GM12873 (cell line): ENCODE data around the gene TRIM40.

Experiments
- TF ChIP-seq, protein P1 (sequence below): IDR thresholded peaks from 2 replicates; pipeline ENCODE4 v1.5.1; 2012; ENCODE audit warnings: low read depth, mild to moderate bottlenecking, moderate library complexity, low read length, control low read depth; ENCODE audit not compliant: insufficient read depth; ENCODE audit errors: missing control alignments

Gene TRIM40

DNA sequence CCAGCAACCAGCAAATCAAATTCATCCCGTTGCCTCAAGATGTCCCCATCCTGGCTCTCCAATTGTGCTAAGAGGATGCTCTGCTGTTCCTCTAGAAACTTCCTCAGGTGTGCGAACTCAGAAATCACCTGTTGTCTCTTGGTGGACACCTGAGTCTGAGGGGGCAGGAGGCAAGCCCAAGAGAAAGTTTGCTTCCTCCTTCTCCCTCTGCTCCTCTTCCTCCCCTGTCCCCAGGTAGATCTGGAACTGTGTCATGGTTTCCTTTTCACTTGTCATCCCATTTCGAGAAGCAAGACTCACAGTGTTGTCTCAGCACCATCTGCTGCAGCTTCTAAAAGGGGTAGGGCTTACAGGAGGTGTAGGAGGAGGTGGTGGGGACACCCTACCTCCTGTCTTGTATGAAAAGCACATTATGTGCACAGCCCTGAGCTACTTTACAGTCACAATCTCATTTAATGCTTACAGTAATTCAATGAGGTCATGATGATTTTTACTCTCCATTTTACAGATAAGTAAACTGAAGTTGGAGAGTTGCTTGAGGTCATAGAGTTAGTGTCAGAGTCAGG, 22.6 kb downstream of the TRIM40 start:
- TF ChIP-seq, protein P1, sequence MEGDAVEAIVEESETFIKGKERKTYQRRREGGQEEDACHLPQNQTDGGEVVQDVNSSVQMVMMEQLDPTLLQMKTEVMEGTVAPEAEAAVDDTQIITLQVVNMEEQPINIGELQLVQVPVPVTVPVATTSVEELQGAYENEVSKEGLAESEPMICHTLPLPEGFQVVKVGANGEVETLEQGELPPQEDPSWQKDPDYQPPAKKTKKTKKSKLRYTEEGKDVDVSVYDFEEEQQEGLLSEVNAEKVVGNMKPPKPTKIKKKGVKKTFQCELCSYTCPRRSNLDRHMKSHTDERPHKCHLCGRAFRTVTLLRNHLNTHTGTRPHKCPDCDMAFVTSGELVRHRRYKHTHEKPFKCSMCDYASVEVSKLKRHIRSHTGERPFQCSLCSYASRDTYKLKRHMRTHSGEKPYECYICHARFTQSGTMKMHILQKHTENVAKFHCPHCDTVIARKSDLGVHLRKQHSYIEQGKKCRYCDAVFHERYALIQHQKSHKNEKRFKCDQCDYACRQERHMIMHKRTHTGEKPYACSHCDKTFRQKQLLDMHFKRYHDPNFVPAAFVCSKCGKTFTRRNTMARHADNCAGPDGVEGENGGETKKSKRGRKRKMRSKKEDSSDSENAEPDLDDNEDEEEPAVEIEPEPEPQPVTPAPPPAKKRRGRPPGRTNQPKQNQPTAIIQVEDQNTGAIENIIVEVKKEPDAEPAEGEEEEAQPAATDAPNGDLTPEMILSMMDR: no peak

DNA sequence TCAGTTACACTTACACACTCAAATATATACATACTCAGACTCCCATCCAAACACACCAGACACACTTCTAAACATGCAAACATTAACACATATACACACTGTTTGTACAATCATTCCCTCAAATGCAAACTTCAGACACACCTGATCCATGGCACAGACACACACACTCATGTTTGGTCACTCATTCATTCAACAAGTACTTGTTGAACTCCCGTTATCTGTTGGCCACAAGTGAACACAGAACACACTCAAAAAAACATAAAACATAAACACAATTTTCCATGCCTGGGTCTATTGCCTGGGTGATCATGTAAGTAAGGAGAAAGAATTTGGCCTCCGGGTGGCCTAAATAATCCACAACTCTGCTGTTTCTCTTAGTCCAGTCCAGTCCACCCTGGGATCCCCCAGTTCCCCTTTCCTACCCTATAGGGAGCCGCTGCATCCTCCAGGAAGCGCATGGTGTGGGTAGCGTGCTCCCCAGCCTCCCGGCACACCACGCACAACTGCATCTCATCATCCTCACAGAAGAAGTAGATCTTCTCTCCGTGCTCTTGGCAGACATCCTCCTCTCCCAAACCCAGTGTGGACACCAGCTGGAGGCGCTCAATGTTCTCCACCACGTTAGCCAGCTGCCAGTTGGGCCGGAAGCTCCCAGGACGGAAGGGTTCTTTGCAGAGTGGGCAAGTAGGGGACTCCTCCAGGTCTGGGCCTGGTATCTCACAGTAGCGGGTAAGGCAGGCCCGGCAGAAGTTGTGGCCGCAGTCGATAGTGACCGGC, 24.3 kb downstream of the TRIM40 start:
- TF ChIP-seq, protein P1: no peak

DNA sequence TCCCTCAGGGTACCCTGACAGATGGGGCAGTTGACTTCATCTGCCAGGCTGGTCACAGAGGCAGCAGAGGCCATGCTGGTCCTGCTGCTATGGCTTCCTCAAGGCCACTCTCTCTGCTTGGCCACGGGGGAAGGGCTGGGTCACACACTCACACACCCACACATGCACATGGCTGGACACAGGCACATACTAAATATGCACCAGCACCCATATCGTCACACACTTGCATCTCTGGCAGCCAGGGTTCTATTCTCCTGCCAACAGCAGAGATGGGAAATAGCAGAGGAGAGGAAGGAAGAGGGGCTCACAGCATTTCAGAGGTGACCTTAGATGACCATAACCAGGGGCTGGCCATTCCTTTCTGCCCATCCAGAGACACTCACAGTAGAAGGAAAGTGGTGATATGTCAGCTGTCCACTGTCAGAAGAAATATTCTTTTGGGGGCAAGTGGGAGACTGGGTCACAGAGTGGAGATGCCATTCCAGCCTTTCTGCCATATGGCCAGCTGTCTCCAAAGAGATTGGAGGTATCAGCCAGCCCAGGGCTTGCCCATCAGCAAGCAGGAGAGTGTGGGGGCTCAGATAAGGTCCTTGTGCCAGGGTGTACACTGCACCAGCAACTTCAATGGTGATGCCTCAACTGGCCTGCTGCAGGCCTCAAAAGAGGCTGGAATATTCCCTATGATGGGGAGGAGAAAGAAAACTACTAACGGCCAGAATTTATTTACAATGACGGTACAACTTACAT, 25.0 kb downstream of the TRIM40 start, which contains the start of gene TRIM10:
Gene TRIM10 (minus strand): TSS at position 427 of the 747 bp plus-strand sequence. CDS start 353 bp downstream, at position 74.
- TF ChIP-seq, protein P1: no peak

DNA sequence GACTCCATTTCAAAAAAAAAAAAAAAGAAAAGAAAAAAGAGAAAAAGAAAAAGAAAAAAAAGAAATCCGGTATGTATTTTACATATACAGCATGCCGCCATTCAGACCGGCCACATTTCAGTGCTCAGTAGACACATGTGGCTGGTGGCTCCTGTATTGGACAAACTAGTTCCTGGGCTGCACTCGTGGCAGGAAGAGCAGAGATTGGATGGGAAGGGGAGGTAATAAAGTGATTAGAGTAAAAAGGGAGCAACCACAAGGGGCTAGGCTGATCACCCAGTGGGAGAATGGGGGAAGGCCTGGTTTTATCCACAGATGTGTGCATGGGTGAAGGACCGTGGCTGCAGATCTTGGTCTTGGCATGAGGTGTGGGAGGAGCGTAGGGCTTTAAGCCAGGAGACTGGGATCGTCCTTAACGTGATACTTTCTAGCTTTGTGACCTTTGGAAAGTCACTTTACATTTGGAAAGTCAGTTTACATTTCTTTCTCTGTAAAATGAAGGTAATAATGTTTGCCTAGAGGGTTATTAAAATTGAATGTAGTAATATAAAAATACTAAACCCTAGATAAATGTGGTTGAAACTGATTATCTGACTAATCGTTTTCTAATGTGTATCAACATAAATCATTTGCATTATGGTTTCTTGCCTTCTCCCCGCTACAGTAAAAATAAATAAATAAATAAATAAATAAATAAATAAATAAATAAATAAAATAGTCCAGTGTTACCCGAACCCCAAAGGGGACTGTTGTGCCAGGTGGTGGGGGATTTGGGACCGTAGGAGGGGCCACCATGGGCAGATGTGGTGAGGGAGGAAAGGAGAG, 26.5 kb downstream of the TRIM40 start:
- TF ChIP-seq, protein P1: no peak

DNA sequence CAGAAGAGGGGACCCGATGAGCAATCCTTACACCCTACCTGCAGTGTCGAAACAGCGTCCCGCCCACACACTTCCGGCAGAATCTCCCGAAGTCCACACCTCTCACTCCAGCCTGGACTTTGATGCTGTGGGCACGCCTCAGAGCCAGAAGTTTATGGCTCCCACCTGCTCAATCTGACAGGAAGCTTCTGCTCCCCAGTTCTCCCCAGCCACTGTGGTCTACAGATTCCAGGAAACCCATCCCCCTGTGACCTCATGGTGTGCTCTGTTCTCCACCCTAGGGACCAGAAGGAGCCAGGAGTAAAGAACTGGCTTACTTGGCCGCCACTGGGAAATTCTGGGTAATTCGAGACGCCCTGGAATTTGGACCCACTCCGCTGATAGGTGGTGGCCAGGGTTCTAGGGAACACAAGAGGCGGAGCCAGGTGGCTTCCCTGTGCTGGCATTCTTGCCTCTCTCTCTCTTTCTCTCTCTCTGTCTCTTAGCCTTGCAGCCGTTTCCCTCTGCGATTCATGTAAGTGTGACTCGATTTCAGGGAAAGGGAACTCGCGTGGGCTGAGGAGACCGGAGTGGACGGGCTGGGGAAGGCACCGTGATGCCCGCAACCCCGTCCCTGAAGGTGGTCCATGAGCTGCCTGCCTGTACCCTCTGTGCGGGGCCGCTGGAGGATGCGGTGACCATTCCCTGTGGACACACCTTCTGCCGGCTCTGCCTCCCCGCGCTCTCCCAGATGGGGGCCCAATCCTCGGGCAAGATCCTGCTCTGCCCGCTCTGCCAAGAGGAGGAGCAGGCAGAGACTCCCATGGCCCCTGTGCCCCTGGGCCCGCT, 27.4 kb downstream of the TRIM40 start, which contains the start of gene TRIM15:
Gene TRIM15 (plus strand): TSS at position 457 of the 828 bp plus-strand sequence. CDS start 139 bp downstream, at position 596.
- TF ChIP-seq, protein P1: no peak

DNA sequence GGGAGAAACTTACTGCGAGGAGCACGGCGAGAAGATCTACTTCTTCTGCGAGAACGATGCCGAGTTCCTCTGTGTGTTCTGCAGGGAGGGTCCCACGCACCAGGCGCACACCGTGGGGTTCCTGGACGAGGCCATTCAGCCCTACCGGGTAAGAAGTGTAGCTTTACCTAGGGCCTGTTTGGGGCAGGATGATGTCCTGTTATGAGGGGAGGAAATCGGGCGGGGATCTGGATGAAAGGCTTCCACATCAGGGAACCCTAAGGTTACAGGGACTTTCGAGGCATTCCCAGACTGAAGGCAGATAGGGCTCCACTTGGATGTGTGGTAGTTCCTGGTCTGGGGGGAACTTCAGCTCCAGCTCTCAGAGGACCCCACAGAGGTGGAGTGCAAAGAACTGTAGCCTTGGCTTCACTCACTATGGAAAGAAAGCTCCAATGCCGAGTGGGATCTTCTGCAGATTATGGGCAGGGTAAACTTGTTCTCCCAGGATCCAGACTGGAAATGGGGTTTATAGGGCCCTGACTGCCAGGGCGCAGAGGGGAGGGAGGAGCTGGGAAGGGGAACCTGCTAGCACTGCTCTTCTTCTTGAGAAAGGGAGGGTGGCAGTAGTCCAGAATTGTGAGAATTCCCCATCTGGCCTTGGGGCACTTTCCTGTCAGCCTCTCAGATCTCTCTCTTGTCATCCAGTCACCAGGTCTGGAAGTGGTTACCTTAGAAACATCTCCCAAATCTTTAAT, 28.1 kb downstream of the TRIM40 start:
- TF ChIP-seq, protein P1: no peak
